Keratinocyte (primary cell): ENCODE measurements around the gene WIPF3. TPM values are rescaled to one million over a fixed set of nuclear protein-coding genes. Genes with fewer than 3 reads are reported as not detected.
A peak's percentile ranks its signal among the peaks of the same experiment; 100 is the strongest.

Experiments
- DNase-seq: peaks from one replicate; pipeline ENCODE4 v3.0.0-alpha.2; 2011; ENCODE audit warnings: low read depth, missing footprints, low spot score
- FAIRE-seq: peaks from 2 replicates; lab custom pipeline; 2011; peaks lifted over from hg19 to GRCh38; lab: Jason Lieb, UNC
- H2AFZ ChIP-seq: 2 replicates; pipeline ENCODE4 v1.6.0; 2012; ENCODE audit warnings: low read length, control low read depth, inconsistent platforms; ENCODE audit not compliant: control insufficient read depth
- H3K27ac ChIP-seq: 2 replicates; pipeline ENCODE4 v1.5.1; 2011; ENCODE audit warnings: low read length; ENCODE audit not compliant: control insufficient read depth, insufficient read depth
- H3K27me3 ChIP-seq: 3 replicates; pipeline ENCODE4 v1.6.0; 2011; ENCODE audit warnings: low read length; ENCODE audit not compliant: control insufficient read depth, insufficient read depth; ENCODE audit errors: extremely low read depth
- H3K36me3 ChIP-seq, 2 experiments: 2 replicates in 1 of 2; 3 replicates in 1 of 2; pipeline ENCODE4 v1.5.1; 2011; ENCODE audit warnings: low read length in 2 of 2, mild to moderate bottlenecking in 1 of 2; ENCODE audit not compliant: control insufficient read depth in 2 of 2, insufficient read depth in 2 of 2; ENCODE audit errors: extremely low read depth in 1 of 2
- H3K4me1 ChIP-seq: 3 replicates; pipeline ENCODE4 v1.5.1; 2011; ENCODE audit warnings: low read length; ENCODE audit not compliant: control insufficient read depth, insufficient read depth; ENCODE audit errors: extremely low read depth
- H3K4me2 ChIP-seq: 3 replicates; pipeline ENCODE4 v1.6.0; 2011; ENCODE audit warnings: low read depth, low read length; ENCODE audit not compliant: control insufficient read depth, insufficient read depth; ENCODE audit errors: extremely low read depth
- H3K4me3 ChIP-seq, 3 experiments: fragments of 200-600 bp in 1 of 3; sonication (generic) in 1 of 3; 2 replicates in 2 of 3; 3 replicates in 1 of 3; pipeline ENCODE4 v1.5.1; 2011 to 2016; ENCODE audit warnings: low read length in 3 of 3, mild to moderate bottlenecking in 3 of 3, control low read depth in 2 of 3, inconsistent platforms in 1 of 3, low read depth in 1 of 3, mixed read lengths in 1 of 3, mixed run types in 1 of 3, moderate library complexity in 1 of 3; ENCODE audit not compliant: control insufficient read depth in 2 of 3, insufficient read depth in 2 of 3; ENCODE audit errors: extremely low read depth in 1 of 3
- H3K79me2 ChIP-seq: 2 replicates; pipeline ENCODE4 v1.6.0; 2012; ENCODE audit warnings: low read length; ENCODE audit not compliant: control insufficient read depth, insufficient read depth
- H3K9ac ChIP-seq: 3 replicates; pipeline ENCODE4 v1.6.0; 2011; ENCODE audit warnings: low read length; ENCODE audit not compliant: control insufficient read depth, insufficient read depth; ENCODE audit errors: extremely low read depth
- H3K9me1 ChIP-seq: 3 replicates; pipeline ENCODE4 v1.6.0; 2011; ENCODE audit warnings: low read length; ENCODE audit not compliant: control insufficient read depth, insufficient read depth; ENCODE audit errors: extremely low read depth
- H3K9me3 ChIP-seq: 2 replicates; pipeline ENCODE4 v1.5.1; 2012; ENCODE audit warnings: low read depth, low read length; ENCODE audit not compliant: control insufficient read depth
- H4K20me1 ChIP-seq: 3 replicates; pipeline ENCODE4 v1.6.0; 2011; ENCODE audit warnings: low read length; ENCODE audit not compliant: control insufficient read depth, insufficient read depth; ENCODE audit errors: extremely low read depth
- CTCF ChIP-seq, 3 experiments: IDR thresholded peaks in 1 of 3; conservative IDR thresholded peaks in 1 of 3; optimal IDR thresholded peaks in 1 of 3; 2 replicates in 2 of 3; 3 replicates in 1 of 3; pipeline versions ENCODE3 to v1.5.1; 2011; ENCODE audit warnings: low read length in 3 of 3, mild to moderate bottlenecking in 3 of 3, moderate library complexity in 2 of 3, control low read depth in 1 of 3, inconsistent platforms in 1 of 3; ENCODE audit not compliant: insufficient read depth in 2 of 3; ENCODE audit errors: extremely low read depth in 1 of 3
- EZH2 ChIP-seq: IDR thresholded peaks from one replicate; pipeline ENCODE4 v1.6.1; 2012; ENCODE audit warnings: inconsistent platforms, mild to moderate bottlenecking, low read length, moderate library complexity
- dilution Hi-C: fragments of 300-500 bp; cut with MboI; formaldehyde crosslinking; loops from one replicate; pipeline ENCODE4 v1.7.0; 2020; ENCODE audit warnings: low sequenced_read_pairs; ENCODE audit not compliant: extremely low pct_ligation_motif_present
- polyA plus RNA-seq, 5 experiments: library from polyadenylated mRNA; depleted of rRNA in 3 of 5; stranded (reverse) in 3 of 5; stranded (forward) in 1 of 5; unstranded in 1 of 5; fragments of >200 nt; gene quantifications; 1 replicate in 1 of 5; 2 replicates in 3 of 5; 3 replicates in 1 of 5; pipeline versions ENCODE4 v1.2.1 to v1.2.3, GENCODE V29; 2011 to 2012; ENCODE audit warnings: missing spikeins in 2 of 5, low read depth in 1 of 5, low replicate concordance in 1 of 5

The WIPF3 gene
- polyA plus RNA-seq, 1 donor (not counting 4 experiments of a cell fraction or from before 2014, with no cell fraction given): 0.04 TPM

- H3K4me1 ChIP-seq: peaks cover 13% of the 10 kb centered on the region
- H3K27me3 ChIP-seq: no peaks in the 10 kb centered on the region
- H3K36me3 ChIP-seq: peaks cover 10 to 30% of the 10 kb centered on the region in 2 experiments
- dilution Hi-C loops: no loop called here
- H2AFZ ChIP-seq: no peak overlapping the region
- H3K9me1 ChIP-seq: peaks cover 2% of the 10 kb centered on the region
- no peak overlapping the region for H3K4me3 ChIP-seq
- no peaks in the 10 kb centered on the region for H3K9me3 ChIP-seq
- no peak overlapping the region for H3K9ac ChIP-seq
- no peak for TF ChIP-seq CTCF (optimal IDR thresholded peaks at IDR 0.05 in 1 of 3, IDR thresholded peaks at IDR 0.05 in 1 of 3, conservative IDR thresholded peaks at IDR 0.05 in 1 of 3; ENCODE audit: extremely low read depth in 1 of 3, insufficient read depth in 2 of 3, low read length in 3 of 3)
- no peak for TF ChIP-seq EZH2
- H3K27ac ChIP-seq: no peak overlapping the region
- DNase-seq (no peak), FAIRE-seq (no peak)
- no peak overlapping the region for H3K4me2 ChIP-seq
- H4K20me1 ChIP-seq: no peaks in the 10 kb centered on the region
- no peaks in the 10 kb centered on the region for H3K79me2 ChIP-seq
These were observed 139.0 kb downstream of the WIPF3 start for GRCh38 chr7:29945259-29945809.

GRCh38 chr7:29946428-29947186, 140.3 kb downstream of the WIPF3 start:
- TF ChIP-seq EZH2: no peak
- TF ChIP-seq CTCF (optimal IDR thresholded peaks at IDR 0.05 in 1 of 3, IDR thresholded peaks at IDR 0.05 in 1 of 3, conservative IDR thresholded peaks at IDR 0.05 in 1 of 3; ENCODE audit: extremely low read depth in 1 of 3, insufficient read depth in 2 of 3, low read length in 3 of 3): peak; percentile 26 to 61 (median 41)
- H3K79me2 ChIP-seq: no peaks in the 10 kb centered on the region
- no peaks in the 10 kb centered on the region for H3K27me3 ChIP-seq
- H3K36me3 ChIP-seq: peaks cover 12 to 37% of the 10 kb centered on the region in 2 experiments
- peaks cover 13% of the 10 kb centered on the region for H3K4me1 ChIP-seq
- no peak overlapping the region for H3K9ac ChIP-seq
- H3K9me3 ChIP-seq: no peaks in the 10 kb centered on the region
- H2AFZ ChIP-seq: no peak overlapping the region
- no peak overlapping the region for H3K4me2 ChIP-seq
- no peak overlapping the region for H3K4me3 ChIP-seq
- dilution Hi-C loops: no loop called here
- H3K9me1 ChIP-seq: peaks cover 2% of the 10 kb centered on the region
- no peak for FAIRE-seq
- no peaks in the 10 kb centered on the region for H4K20me1 ChIP-seq
- DNase-seq: no peak
- H3K27ac ChIP-seq: no peak overlapping the region
